Measurements from ENCODE around the gene P4HB.

The P4HB gene

DNA sequence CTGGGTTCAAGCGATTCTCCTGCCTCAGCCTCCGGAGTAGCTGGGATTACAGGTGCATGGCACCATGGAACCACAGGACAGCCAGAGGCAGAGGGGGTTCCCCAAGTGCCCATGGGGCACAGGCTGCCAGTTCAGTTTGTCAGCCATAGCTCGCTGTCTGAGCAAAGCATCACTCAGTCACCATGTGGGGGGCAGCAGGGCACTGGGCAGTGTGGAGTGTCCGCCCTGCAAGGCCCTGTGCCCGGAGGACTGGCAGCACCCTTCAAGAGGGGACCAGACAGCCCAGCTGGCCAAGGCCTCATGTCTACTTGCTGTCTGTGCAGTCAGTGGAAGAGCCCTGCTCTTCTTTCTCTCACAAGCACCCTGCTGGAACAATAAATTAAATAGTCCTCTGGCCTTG is 24.6 kb upstream of the P4HB start:
- peaks cover 4% of the 10 kb centered on the region for H3K4me1 Mint-ChIP-seq
- no peak overlapping the region for H3K4me3 Mint-ChIP-seq
- no peak overlapping the region for H3K27ac Mint-ChIP-seq
- peaks cover 60% of the 10 kb centered on the region for H3K36me3 Mint-ChIP-seq (ENCODE audit: low read depth)
- TF ChIP-seq, protein P1, sequence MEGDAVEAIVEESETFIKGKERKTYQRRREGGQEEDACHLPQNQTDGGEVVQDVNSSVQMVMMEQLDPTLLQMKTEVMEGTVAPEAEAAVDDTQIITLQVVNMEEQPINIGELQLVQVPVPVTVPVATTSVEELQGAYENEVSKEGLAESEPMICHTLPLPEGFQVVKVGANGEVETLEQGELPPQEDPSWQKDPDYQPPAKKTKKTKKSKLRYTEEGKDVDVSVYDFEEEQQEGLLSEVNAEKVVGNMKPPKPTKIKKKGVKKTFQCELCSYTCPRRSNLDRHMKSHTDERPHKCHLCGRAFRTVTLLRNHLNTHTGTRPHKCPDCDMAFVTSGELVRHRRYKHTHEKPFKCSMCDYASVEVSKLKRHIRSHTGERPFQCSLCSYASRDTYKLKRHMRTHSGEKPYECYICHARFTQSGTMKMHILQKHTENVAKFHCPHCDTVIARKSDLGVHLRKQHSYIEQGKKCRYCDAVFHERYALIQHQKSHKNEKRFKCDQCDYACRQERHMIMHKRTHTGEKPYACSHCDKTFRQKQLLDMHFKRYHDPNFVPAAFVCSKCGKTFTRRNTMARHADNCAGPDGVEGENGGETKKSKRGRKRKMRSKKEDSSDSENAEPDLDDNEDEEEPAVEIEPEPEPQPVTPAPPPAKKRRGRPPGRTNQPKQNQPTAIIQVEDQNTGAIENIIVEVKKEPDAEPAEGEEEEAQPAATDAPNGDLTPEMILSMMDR (IDR thresholded peaks at IDR 0.05; ENCODE audit: unreplicated experiment in 3 of 3) = no peak
- no peaks in the 10 kb centered on the region for H3K9me3 Mint-ChIP-seq
- no peaks in the 10 kb centered on the region for H3K27me3 Mint-ChIP-seq (ENCODE audit: low read depth)

DNA sequence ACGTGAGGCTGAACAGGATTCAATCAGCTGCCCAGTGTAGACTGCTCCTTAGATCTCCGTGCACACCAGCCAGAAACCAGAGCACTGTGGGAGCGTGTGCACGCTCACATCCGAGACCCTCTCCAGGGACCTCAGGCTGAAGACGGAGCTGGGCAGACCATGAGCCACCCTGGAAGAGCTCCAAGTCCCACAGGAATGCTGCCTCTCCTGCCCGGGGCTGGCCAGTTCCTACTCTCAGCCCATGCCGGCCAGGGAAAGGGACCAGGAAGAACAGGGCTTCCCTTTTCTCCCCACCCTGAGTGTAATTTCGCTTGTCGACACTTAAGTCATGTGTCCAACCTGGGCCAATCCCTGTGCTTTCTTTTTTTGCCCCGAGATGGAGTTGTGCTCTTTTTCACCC is 24.2 kb upstream of the P4HB start:
- Mint-ChIP-seq H3K4me1 (peaks cover 4% of the 10 kb centered on the region), H3K36me3 (ENCODE audit: low read depth) (peaks cover 63% of the 10 kb centered on the region), H3K27ac (no peak overlapping the region), H3K4me3 (peak overlapping the region in 1 of 3 experiments; percentile 27), H3K9me3 (no peaks in the 10 kb centered on the region), H3K27me3 (ENCODE audit: low read depth) (no peaks in the 10 kb centered on the region)
- TF ChIP-seq, protein P1 (IDR thresholded peaks at IDR 0.05; ENCODE audit: unreplicated experiment in 3 of 3) = no peak

DNA sequence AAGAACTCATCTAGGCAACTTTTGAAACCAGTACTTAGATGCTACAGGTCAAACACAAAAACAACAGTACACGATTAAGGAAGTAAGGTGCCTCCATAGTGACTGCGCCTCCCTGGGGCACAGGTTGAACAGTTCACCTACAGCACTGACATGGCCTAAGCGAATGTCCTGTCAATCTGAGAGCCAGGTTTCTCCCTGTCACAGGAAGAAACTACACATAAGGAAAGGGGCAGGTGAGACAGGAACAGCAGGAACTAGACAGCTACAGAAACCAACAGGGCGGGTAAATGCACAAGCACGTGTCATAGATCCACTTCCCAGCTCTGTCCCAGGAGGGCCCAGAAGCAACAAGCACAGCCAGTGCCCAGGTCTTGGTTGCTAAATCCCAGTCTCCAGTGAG is 18.8 kb upstream of the P4HB start:
- Mint-ChIP-seq H3K4me3 (no peak overlapping the region), H3K36me3 (ENCODE audit: low read depth) (peaks cover 39% of the 10 kb centered on the region), H3K9me3 (no peaks in the 10 kb centered on the region)

DNA sequence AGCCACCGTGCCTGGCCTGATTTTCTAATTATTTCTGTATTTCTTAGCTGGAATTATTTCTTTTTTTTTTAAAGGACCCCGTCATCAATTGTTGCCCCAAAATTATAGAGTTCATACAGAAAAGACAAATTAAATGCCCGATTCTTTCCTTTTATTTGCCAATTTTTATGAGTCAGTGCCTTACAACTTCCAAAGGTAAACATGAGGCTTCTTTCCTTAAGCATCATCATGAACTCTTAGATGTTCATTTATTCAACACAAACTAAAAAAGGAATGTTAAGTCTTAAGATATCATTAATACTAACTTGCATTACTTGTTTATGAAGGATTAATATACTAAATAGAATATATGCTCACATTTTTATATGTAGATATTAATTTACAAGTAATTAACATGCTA is 18.0 kb upstream of the P4HB start:
- TF ChIP-seq, protein P1 (IDR thresholded peaks at IDR 0.05; ENCODE audit: unreplicated experiment in 3 of 3) = no peak
- no peaks in the 10 kb centered on the region for H3K9me3 Mint-ChIP-seq
- no peak overlapping the region for H3K4me3 Mint-ChIP-seq
- no peak overlapping the region for H3K27ac Mint-ChIP-seq
- H3K27me3 Mint-ChIP-seq (ENCODE audit: low read depth) = no peaks in the 10 kb centered on the region
- H3K4me1 Mint-ChIP-seq = no peaks in the 10 kb centered on the region
- H3K36me3 Mint-ChIP-seq (ENCODE audit: low read depth) = peaks cover 37% of the 10 kb centered on the region

More for the DNA sequence above, 18.8 kb upstream of the P4HB start:
- TF ChIP-seq, protein P1 (IDR thresholded peaks at IDR 0.05; ENCODE audit: unreplicated experiment in 3 of 3) = no peak
- Mint-ChIP-seq H3K27me3 (ENCODE audit: low read depth) (no peaks in the 10 kb centered on the region), H3K4me1 (no peaks in the 10 kb centered on the region), H3K27ac (no peak overlapping the region)

DNA sequence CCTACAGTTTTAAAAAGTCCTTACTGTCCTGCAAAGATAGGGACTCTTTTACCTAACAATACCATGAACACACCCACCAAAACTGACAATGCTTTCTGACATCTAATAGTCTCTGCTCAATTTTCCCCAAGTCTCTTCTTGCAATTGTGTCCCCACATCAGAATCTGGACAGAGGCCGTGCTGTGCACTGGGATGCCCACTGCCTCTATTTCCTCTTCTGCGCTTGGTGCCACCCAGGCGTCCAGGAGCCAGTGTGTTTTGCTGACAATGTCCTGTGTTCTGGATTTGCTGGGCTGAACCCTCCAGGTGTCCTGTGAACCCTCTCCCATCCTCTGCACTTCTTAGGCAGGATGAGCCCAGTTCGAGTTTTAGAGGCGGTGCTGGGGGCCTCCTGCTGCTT is 17.2 kb upstream of the P4HB start:
- no peak overlapping the region for H3K27ac Mint-ChIP-seq
- H3K9me3 Mint-ChIP-seq = no peaks in the 10 kb centered on the region
- H3K36me3 Mint-ChIP-seq (ENCODE audit: low read depth) = peaks cover 34% of the 10 kb centered on the region
- no peaks in the 10 kb centered on the region for H3K27me3 Mint-ChIP-seq (ENCODE audit: low read depth)
- H3K4me1 Mint-ChIP-seq = no peaks in the 10 kb centered on the region
- H3K4me3 Mint-ChIP-seq = no peak overlapping the region
- TF ChIP-seq, protein P1 (IDR thresholded peaks at IDR 0.05; ENCODE audit: unreplicated experiment in 3 of 3) = no peak

DNA sequence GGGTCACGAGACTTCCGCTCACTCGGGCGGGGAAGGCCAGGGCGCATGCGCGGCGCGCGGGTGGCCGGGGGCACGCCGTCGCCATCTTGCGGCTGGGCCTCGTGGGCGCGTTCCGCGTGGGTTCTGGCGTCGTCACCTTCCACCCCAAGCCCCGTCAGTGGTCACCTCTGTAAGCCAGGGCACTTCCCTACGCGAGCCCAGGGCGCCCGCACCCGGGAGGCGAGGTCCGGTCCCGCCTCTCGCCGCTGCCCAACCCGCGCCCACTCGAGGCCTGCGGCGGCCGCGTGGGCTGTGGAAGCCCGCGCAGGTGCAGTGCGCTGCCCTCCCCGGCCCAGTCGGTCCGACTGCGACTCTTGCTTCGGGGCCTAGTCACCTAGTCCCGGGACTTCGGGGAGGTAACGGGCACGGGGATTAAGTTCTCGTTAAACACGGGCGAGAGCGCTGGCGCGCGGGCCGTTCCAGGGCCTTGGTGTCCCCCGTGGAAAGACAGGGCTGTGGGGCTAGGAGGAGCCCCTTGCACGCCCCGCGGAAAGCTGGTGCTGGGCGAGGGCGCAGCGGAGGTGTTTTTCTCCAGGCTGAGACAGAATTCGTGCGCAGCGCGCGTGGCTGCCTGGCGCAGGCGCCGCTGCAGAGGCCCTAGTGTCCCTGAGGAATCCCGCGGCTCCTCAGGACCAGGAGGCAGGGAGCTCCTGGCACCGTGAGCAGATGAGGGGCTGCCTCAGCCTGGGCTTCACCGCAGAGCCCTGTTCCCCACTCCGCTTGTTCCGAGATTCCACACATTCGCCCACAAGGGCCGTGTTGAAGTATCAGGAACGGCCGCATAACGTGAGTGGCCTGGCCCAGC is 11.3 kb upstream of the P4HB start:
- TF ChIP-seq, protein P1 (IDR thresholded peaks at IDR 0.05; ENCODE audit: unreplicated experiment in 3 of 3) = peak in 2 of 3 experiments; percentile 16 to 46
- H3K4me3 Mint-ChIP-seq = peak overlapping the region; percentile 85 to 91 (median 88)
- H3K9me3 Mint-ChIP-seq = no peaks in the 10 kb centered on the region
- peaks cover 8% of the 10 kb centered on the region for H3K4me1 Mint-ChIP-seq
- H3K27ac Mint-ChIP-seq = peak overlapping the region; percentile 88 to 97 (median 95)
- H3K27me3 Mint-ChIP-seq (ENCODE audit: low read depth) = no peaks in the 10 kb centered on the region
- H3K36me3 Mint-ChIP-seq (ENCODE audit: low read depth) = peaks cover 3% of the 10 kb centered on the region
